HEK293 (cell line): ENCODE results near the gene COL25A1.

Source experiments
- CTCF ChIP-seq: fragments of 450-650 bp; formaldehyde crosslinking; IDR thresholded peaks from 2 replicates; pipeline ENCODE4 v1.5.1; 2016; ENCODE audit warnings: missing biosample characterization, missing genetic modification characterization
- ZBTB7A ChIP-seq: fragments of 450-650 bp; formaldehyde crosslinking; IDR thresholded peaks from 2 replicates; pipeline ENCODE4 v1.5.1; 2016; ENCODE audit warnings: low read depth, missing biosample characterization, missing genetic modification characterization
- ZNF184 ChIP-seq: fragments of 450-650 bp; IDR thresholded peaks from 2 replicates; pipeline ENCODE4 v1.5.1; 2018; ENCODE audit warnings: missing biosample characterization, mild to moderate bottlenecking, missing genetic modification characterization
- ZNF76 ChIP-seq: fragments of 450-650 bp; formaldehyde crosslinking; IDR thresholded peaks from 2 replicates; pipeline ENCODE4; 2016; ENCODE audit warnings: low read depth, missing biosample characterization, missing genetic modification characterization, borderline replicate concordance
- ZNF792 ChIP-seq: fragments of 450-650 bp; formaldehyde crosslinking; IDR thresholded peaks from 2 replicates; pipeline ENCODE4 v1.5.1; 2016; ENCODE audit warnings: missing biosample characterization, missing genetic modification characterization
- TF ChIP-seq, protein P1 (sequence below): fragments of 450-650 bp; formaldehyde crosslinking; conservative IDR thresholded peaks from 2 replicates; pipeline ENCODE4 v1.5.1; 2016; ENCODE audit warnings: low read depth, missing biosample characterization, missing genetic modification characterization

- no peak for TF ChIP-seq CTCF
- TF ChIP-seq ZNF792: no peak
- no peak for TF ChIP-seq ZNF184 (tag by site-specific recombination)
- TF ChIP-seq, protein P1, sequence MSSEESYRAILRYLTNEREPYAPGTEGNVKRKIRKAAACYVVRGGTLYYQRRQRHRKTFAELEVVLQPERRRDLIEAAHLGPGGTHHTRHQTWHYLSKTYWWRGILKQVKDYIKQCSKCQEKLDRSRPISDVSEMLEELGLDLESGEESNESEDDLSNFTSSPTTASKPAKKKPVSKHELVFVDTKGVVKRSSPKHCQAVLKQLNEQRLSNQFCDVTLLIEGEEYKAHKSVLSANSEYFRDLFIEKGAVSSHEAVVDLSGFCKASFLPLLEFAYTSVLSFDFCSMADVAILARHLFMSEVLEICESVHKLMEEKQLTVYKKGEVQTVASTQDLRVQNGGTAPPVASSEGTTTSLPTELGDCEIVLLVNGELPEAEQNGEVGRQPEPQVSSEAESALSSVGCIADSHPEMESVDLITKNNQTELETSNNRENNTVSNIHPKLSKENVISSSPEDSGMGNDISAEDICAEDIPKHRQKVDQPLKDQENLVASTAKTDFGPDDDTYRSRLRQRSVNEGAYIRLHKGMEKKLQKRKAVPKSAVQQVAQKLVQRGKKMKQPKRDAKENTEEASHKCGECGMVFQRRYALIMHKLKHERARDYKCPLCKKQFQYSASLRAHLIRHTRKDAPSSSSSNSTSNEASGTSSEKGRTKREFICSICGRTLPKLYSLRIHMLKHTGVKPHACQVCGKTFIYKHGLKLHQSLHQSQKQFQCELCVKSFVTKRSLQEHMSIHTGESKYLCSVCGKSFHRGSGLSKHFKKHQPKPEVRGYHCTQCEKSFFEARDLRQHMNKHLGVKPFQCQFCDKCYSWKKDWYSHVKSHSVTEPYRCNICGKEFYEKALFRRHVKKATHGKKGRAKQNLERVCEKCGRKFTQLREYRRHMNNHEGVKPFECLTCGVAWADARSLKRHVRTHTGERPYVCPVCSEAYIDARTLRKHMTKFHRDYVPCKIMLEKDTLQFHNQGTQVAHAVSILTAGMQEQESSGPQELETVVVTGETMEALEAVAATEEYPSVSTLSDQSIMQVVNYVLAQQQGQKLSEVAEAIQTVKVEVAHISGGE (tag by site-specific recombination): no peak
- TF ChIP-seq ZNF76 (tag by site-specific recombination): no peak
- no peak for TF ChIP-seq ZBTB7A (tag by site-specific recombination)
These were observed 145.3 kb downstream of the COL25A1 start for GRCh38 chr4:109157205-109157604.
